Activated CD4-positive, alpha-beta T cell treated with anti-CD3 and anti-CD28 coated beads, Interleukin-2, Interleukin-6, amounts not matched to agents 100 ng/mL and 50 ng/mL, durations not matched to agents 16 hours and 8 hours (primary cell): ENCODE data around the gene GPC3.

Source experiments
- DNase-seq: peaks from one replicate; pipeline ENCODE4 v3.0.0-alpha.2; 2020

GPC3 gene

GRCh38 chrX:133880032-133880443, 105.4 kb downstream of the GPC3 start:
- DNase-seq: no peak

- DNase-seq: no peak
Measured at GRCh38 chrX:133878710-133879109, 106.7 kb downstream of the GPC3 start.

- no peak for DNase-seq
Measured at GRCh38 chrX:133876646-133877045, 108.7 kb downstream of the GPC3 start.

GRCh38 chrX:133869270-133869669, 116.1 kb downstream of the GPC3 start:
- no peak for DNase-seq

- no peak for DNase-seq
Measured at GRCh38 chrX:133868682-133869081, 116.7 kb downstream of the GPC3 start.

- no peak for DNase-seq
Measured at GRCh38 chrX:133868250-133868649, 117.1 kb downstream of the GPC3 start.

GRCh38 chrX:133865761-133866471, 119.5 kb downstream of the GPC3 start:
- no peak for DNase-seq

- DNase-seq: no peak
Measured at GRCh38 chrX:133864236-133864635, 121.2 kb downstream of the GPC3 start.

- no peak for DNase-seq
Measured at GRCh38 chrX:133859860-133860259, 125.5 kb downstream of the GPC3 start.

- no peak for DNase-seq
Measured at GRCh38 chrX:133859336-133859735, 126.1 kb downstream of the GPC3 start.

- DNase-seq: no peak
Measured at GRCh38 chrX:133857640-133858269, 127.6 kb downstream of the GPC3 start.

- no peak for DNase-seq
Measured at GRCh38 chrX:133856819-133857218, 128.6 kb downstream of the GPC3 start.

- DNase-seq: no peak
Measured at GRCh38 chrX:133854290-133854689, 131.1 kb downstream of the GPC3 start.

GRCh38 chrX:133852837-133853356, 132.5 kb downstream of the GPC3 start:
- no peak for DNase-seq

GRCh38 chrX:133852401-133852800, 133.0 kb downstream of the GPC3 start:
- DNase-seq: no peak

GRCh38 chrX:133850399-133850798, 135.0 kb downstream of the GPC3 start:
- DNase-seq: no peak

GRCh38 chrX:133849676-133850075, 135.7 kb downstream of the GPC3 start:
- no peak for DNase-seq

GRCh38 chrX:133847340-133847994, 137.9 kb downstream of the GPC3 start:
- no peak for DNase-seq

- no peak for DNase-seq
Measured at GRCh38 chrX:133846311-133846710, 139.1 kb downstream of the GPC3 start.

- no peak for DNase-seq
Measured at GRCh38 chrX:133840415-133840814, 145.0 kb downstream of the GPC3 start.

- DNase-seq: peak; percentile 55
Measured at GRCh38 chrX:133838761-133839676, 146.4 kb downstream of the GPC3 start.

GRCh38 chrX:133837091-133837490, 148.3 kb downstream of the GPC3 start:
- no peak for DNase-seq

- DNase-seq: no peak
Measured at GRCh38 chrX:133836561-133836960, 148.8 kb downstream of the GPC3 start.
